Esophagus (tissue), 2 donors: Measurements from ENCODE around the gene MEIG1. TPM values are rescaled to one million over a fixed set of nuclear protein-coding genes. Genes with fewer than 3 reads are reported as not detected.

Source experiments
- polyA plus RNA-seq, 2 donors: library from polyadenylated mRNA; stranded (reverse); fragments of 200-250 nt; gene quantifications; one replicate each; pipeline ENCODE4 v1.2.3, GENCODE V29; 2013
- donor health status: healthy with polysubstance abuse.
- donor health status: Bipolar disorder and iron deficiency.

MEIG1 gene
- polyA plus RNA-seq, 2 donors = 0.16 TPM; not detected in 1

Other genes with a start within 250 kb of the MEIG1 start
- 10 to 100 TPM in 1 of 2 donors, 1 to 10 TPM in 1; 9.0 to 24.2 TPM for gene FAM107B, start 184.5 kb upstream of the MEIG1 start, polyA plus RNA-seq
- gene CDNF, start 121.4 kb upstream of the MEIG1 start, polyA plus RNA-seq = under 1 TPM; 0.64 to 0.81 TPM
- 10 to 100 TPM in 1 of 2 donors, 1 to 10 TPM in 1; 8.8 to 13.4 TPM for gene HSPA14, start 121.1 kb upstream of the MEIG1 start, polyA plus RNA-seq
- gene MSANTD7, start 121.1 kb upstream of the MEIG1 start, polyA plus RNA-seq = 1 to 10 TPM; 2.9 to 3.6 TPM
- gene SUV39H2, start 80.5 kb upstream of the MEIG1 start, polyA plus RNA-seq = 1 to 10 TPM; 1.8 to 4.5 TPM
- gene DCLRE1C, start 5.3 kb upstream of the MEIG1 start, polyA plus RNA-seq = 1 to 10 TPM; 5.7 to 6.5 TPM
- 1 to 10 TPM in 1 of 2 donors, under 1 TPM in 1; 0.31 to 6.9 TPM for gene OLAH, start 84.6 kb downstream of the MEIG1 start, polyA plus RNA-seq
- under 1 TPM; 0.09 to 0.10 TPM for gene ACBD7, start 129.4 kb downstream of the MEIG1 start, polyA plus RNA-seq
- gene RPP38, start 138.0 kb downstream of the MEIG1 start, polyA plus RNA-seq = 10 to 100 TPM; 17.2 to 18.7 TPM
- gene NMT2, start 209.3 kb downstream of the MEIG1 start, polyA plus RNA-seq = 1 to 10 TPM; 3.6 to 4.0 TPM